ENCODE data around the gene GPD2. TPM values are rescaled to one million over a fixed set of nuclear protein-coding genes. Genes with fewer than 3 reads are reported as not detected.

Gene GPD2
- total RNA-seq, 1 experiment from 2014 or later, result 32.2 TPM

- ATAC-seq (peak; percentile 88), DNase-seq (ENCODE audit: low spot score) (peak; percentile 69)
- no peaks in the 10 kb centered on the region for H3K9me3 Mint-ChIP-seq
- ChIA-PET POLR2A (interaction anchor here (1.2 to 1.5 kb wide), 3 partner anchors 37 to 59 kb away, joined by 3 to 6 read pairs (median 3); partner anchors contain the start of gene GPD2), CTCF (interaction anchor here (0.8 to 1.6 kb wide), 3 partner anchors 35 to 67 kb away, joined by 3 to 7 read pairs (median 3); no protein-coding TSS in a partner anchor)
- H3K4me1 Mint-ChIP-seq, result peaks cover 13% of the 10 kb centered on the region
- no peak overlapping the region; the same call in 1 of the 2 replicates for H3K27ac Mint-ChIP-seq
- H3K4me3 Mint-ChIP-seq, result peak overlapping the region; percentile 88
- no peaks in the 10 kb centered on the region for H3K36me3 Mint-ChIP-seq
- TF ChIP-seq EMX1 (CRISPR knock-in tag; IDR thresholded peaks at IDR 0.05), result no peak
- no peak for TF ChIP-seq ZNF121 (CRISPR knock-in tag; IDR thresholded peaks at IDR 0.05)
- no peak for TF ChIP-seq JUN (CRISPR knock-in tag; IDR thresholded peaks at IDR 0.05)
- TF ChIP-seq NR3C1 (CRISPR knock-in tag; conservative IDR thresholded peaks at IDR 0.05; ENCODE audit: low read depth), result no peak
- TF ChIP-seq ZNF416 (CRISPR knock-in tag; IDR thresholded peaks at IDR 0.05), result no peak
- no peak for TF ChIP-seq SOX15 (CRISPR knock-in tag; IDR thresholded peaks at IDR 0.05)
- 0 out of 2 replicates have a peak, but pooled peaks have one; percentile 32 for TF ChIP-seq CREM (CRISPR knock-in tag; IDR thresholded peaks at IDR 0.05)
- 0 out of 2 replicates have a peak, but pooled peaks have one; percentile 22 for TF ChIP-seq ZNF232 (CRISPR knock-in tag; IDR thresholded peaks at IDR 0.05)
- TF ChIP-seq HMGXB4 (CRISPR knock-in tag; IDR thresholded peaks at IDR 0.05), result peak; percentile 99
- no peak for TF ChIP-seq FOXJ3 (CRISPR knock-in tag; IDR thresholded peaks at IDR 0.05; ENCODE audit: borderline replicate concordance)
- H3K27me3 Mint-ChIP-seq (ENCODE audit: low read depth), result peaks cover 23% of the 10 kb centered on the region
Observed at GRCh38 chr2:156399950-156400705, 36.1 kb upstream of the GPD2 start.

GRCh38 chr2:156400706-156401678 lies 35.2 kb upstream of the GPD2 start:
- ChIA-PET POLR2A (interaction anchor here (1.2 to 1.5 kb wide), 3 partner anchors 36 to 60 kb away, joined by 3 to 6 read pairs (median 3); partner anchors contain the start of gene GPD2), CTCF (interaction anchor here (1.3 kb wide), 1 partner anchor 68 kb away, joined by 3 read pairs; no protein-coding TSS in a partner anchor)
- Mint-ChIP-seq H3K27me3 (ENCODE audit: low read depth) (peaks cover 23% of the 10 kb centered on the region), H3K4me3 (peak overlapping the region; percentile 88), H3K4me1 (peaks cover 19% of the 10 kb centered on the region), H3K27ac (peak overlapping the region; percentile 8; the same call in 1 of the 2 replicates), H3K9me3 (no peaks in the 10 kb centered on the region), H3K36me3 (no peaks in the 10 kb centered on the region)
- ATAC-seq (peak; percentile 75), DNase-seq (ENCODE audit: low spot score) (peak; percentile 63)
- no peak for TF ChIP-seq AR (CRISPR knock-in tag; IDR thresholded peaks at IDR 0.05)
- TF ChIP-seq ZNF219 (CRISPR knock-in tag; IDR thresholded peaks at IDR 0.05; ENCODE audit: borderline replicate concordance), result no peak; the same call in 1 of the 2 replicates
- TF ChIP-seq NR2C2 (CRISPR knock-in tag; IDR thresholded peaks at IDR 0.05), result no peak
- TF ChIP-seq HMGXB4 (CRISPR knock-in tag; IDR thresholded peaks at IDR 0.05), result peak; percentile 83; the same call in 1 of the 2 replicates
- no peak for TF ChIP-seq SMAD3 (CRISPR knock-in tag; IDR thresholded peaks at IDR 0.05; ENCODE audit: borderline replicate concordance)
- no peak for TF ChIP-seq JUN (CRISPR knock-in tag; IDR thresholded peaks at IDR 0.05)
- 0 out of 2 replicates have a peak, but pooled peaks have one; percentile 15 for TF ChIP-seq HMGA2 (CRISPR knock-in tag; IDR thresholded peaks at IDR 0.05)
- TF ChIP-seq JAZF1 (CRISPR knock-in tag; IDR thresholded peaks at IDR 0.05), result no peak
- no peak for TF ChIP-seq E2F5 (CRISPR knock-in tag; IDR thresholded peaks at IDR 0.05)
- TF ChIP-seq ZNF512 (CRISPR knock-in tag; IDR thresholded peaks at IDR 0.05; ENCODE audit: borderline replicate concordance), result no peak
- TF ChIP-seq ZNF425 (CRISPR knock-in tag; conservative IDR thresholded peaks at IDR 0.05), result no peak
- TF ChIP-seq MYBL2 (CRISPR knock-in tag; IDR thresholded peaks at IDR 0.05), result no peak
